ENCODE data around the gene BICDL2.
A peak's percentile ranks its signal among the peaks of the same experiment; 100 is the strongest.

The BICDL2 gene

GRCh38 chr16:2980227-2981176, 56.2 kb downstream of the BICDL2 start, which contains the start of gene PKMYT1:
Gene PKMYT1 (minus strand): TSS chr16:2980446. CDS start chr16:2979657, 789 bp downstream.
- DNase-seq: peak; percentile 94

DNA sequence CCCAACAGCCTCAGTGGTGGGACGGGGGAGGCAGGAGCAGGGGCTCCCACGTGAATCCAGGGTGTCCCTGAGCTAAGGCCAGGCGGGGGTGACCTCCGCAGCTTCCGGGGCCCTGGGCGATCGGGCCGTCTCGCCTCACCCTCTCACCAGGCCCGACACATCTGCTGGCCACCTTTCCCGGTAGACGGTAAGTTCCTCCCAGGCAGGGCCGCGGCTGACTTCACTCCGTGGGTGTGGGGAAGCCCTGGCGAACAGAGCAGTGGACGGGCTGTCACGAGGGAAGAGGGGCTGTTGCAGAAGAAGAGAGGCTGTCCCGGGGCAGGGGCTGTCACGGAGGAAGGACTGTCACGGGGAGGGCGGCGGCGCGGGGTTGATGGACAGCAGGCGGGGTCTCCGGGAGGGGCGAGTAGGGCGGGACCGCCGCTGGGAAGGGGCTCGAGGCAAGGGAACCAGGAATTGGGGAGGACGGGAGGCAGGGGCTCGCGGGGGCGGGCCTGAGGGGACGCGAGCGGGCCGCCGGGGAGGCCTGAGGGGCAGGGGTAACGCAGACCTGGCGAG, 57.0 kb downstream of the BICDL2 start:
- no peak for DNase-seq
